Epithelial cell of esophagus (primary cell): ENCODE data around the gene MTUS2.

Source experiments
- DNase-seq: peaks from one replicate; pipeline ENCODE4 v3.0.0; 2010; ENCODE audit warnings: low read depth
- H3K4me3 ChIP-seq: 2 replicates; pipeline ENCODE4 v1.5.1; 2011; ENCODE audit warnings: mild to moderate bottlenecking, low read length, control low read depth
- TF ChIP-seq, protein P1 (sequence below): IDR thresholded peaks from 2 replicates; pipeline ENCODE4 v1.5.1; 2011; ENCODE audit warnings: low read depth, mild to moderate bottlenecking, low read length, control low read depth, inconsistent platforms; ENCODE audit not compliant: insufficient read depth; ENCODE audit errors: missing control alignments

The MTUS2 gene

DNA sequence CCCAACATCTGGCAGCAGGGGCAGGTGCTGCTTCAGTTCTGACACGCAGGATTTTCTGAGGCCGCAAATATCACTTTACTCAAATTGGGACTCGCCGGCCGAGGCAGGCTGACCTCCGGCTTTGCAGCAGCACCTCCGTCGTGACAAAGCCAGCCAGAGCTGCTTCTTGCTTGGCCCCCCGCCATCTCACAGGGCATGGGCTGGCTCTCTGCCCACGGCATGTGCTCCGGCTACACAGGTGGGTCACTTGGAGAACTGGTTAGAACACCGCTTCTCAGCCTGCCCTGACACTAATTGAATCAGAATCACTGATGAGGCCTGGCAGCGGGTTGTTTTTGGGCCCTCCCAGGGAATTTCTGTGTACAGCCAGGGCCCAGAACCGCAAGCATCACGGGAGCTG is 663.1 kb downstream of the MTUS2 start:
- no peak for DNase-seq
- no peak overlapping the region for H3K4me3 ChIP-seq
- TF ChIP-seq, protein P1, sequence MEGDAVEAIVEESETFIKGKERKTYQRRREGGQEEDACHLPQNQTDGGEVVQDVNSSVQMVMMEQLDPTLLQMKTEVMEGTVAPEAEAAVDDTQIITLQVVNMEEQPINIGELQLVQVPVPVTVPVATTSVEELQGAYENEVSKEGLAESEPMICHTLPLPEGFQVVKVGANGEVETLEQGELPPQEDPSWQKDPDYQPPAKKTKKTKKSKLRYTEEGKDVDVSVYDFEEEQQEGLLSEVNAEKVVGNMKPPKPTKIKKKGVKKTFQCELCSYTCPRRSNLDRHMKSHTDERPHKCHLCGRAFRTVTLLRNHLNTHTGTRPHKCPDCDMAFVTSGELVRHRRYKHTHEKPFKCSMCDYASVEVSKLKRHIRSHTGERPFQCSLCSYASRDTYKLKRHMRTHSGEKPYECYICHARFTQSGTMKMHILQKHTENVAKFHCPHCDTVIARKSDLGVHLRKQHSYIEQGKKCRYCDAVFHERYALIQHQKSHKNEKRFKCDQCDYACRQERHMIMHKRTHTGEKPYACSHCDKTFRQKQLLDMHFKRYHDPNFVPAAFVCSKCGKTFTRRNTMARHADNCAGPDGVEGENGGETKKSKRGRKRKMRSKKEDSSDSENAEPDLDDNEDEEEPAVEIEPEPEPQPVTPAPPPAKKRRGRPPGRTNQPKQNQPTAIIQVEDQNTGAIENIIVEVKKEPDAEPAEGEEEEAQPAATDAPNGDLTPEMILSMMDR: no peak

DNA sequence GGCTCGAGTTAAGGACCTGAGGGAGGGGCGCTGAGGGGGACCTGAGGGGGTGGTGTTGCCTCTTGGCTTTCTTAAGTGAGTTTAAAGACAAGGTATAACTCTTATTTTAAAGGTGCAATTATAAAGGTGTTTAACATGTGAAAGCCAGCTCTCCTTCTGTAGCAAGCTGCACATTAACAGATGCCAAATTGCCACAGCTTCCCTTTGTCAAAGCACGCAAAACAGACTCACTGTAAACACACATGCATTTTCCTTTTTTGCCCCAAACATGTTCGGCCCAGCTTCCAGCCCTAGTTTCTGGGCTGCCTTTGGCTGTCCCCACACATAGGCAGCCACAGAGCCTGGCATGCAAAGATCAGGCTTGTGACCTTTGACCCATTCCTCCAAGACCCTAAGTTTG is 663.5 kb downstream of the MTUS2 start:
- no peak for DNase-seq
- TF ChIP-seq, protein P1: no peak

DNA sequence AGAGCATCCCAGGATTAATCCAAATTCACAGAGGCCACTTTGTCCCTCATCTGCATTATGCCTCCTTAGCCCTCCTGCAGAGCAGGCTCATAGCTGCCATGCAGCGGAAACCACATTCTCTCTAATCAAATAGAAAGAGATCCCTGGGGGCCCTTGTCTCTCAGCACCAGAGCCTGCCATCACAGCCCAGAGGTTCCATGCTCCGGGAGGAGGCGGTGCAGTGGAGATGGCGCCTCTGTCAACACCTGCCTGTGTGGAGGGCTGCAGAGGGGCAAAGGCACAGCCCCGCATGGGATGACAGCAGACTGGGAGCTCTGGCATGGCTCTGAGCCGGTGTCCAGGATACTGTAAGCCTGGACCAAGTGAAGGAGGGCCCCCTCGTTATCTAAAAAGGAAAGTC is 664.1 kb downstream of the MTUS2 start:
- no peak overlapping the region for H3K4me3 ChIP-seq
- DNase-seq: no peak
- TF ChIP-seq, protein P1: no peak

More for the DNA sequence above, 663.5 kb downstream of the MTUS2 start:
- H3K4me3 ChIP-seq: no peak overlapping the region

DNA sequence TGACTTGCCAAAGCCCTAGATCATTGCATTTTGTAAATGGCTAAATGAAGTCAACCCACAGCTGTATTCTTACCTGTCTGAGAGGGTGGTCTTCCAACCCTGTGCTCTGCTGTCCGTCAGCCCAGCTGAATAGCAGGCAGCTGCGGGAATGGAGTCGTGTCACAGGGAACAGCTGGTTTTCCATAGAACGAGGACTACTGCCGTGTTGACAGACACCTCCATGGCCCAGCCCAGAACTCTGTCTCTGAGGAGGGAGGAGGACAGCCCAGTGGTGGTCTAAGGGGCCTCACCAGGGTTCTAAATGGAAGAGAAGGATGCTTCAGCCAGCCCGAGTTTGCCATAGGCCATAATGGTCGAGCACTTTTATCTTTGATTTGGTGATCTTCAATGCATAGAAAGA is 664.7 kb downstream of the MTUS2 start:
- TF ChIP-seq, protein P1: no peak
- no peak for DNase-seq

DNA sequence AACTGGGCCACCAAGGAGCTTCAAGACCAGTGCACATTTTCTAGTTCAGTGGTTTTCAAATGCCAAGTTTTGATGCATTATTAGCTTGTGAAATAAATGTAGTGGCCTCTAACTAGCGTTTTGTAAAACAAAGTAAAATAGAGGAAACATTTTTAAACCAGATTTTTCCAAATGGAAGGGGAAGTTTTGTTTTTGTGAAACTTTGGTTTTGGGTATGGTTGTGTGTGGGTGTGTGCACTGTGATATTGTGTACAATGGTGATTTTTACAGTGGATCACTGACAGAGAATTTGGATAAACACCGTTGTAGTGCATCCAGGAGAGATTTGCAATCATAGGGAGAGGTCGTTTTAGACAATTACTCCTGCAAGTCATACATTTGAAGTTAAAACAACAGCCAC is 666.4 kb downstream of the MTUS2 start:
- H3K4me3 ChIP-seq: no peak overlapping the region
- no peak for DNase-seq
- TF ChIP-seq, protein P1: no peak

More for the DNA sequence above, 664.7 kb downstream of the MTUS2 start:
- no peak overlapping the region for H3K4me3 ChIP-seq

DNA sequence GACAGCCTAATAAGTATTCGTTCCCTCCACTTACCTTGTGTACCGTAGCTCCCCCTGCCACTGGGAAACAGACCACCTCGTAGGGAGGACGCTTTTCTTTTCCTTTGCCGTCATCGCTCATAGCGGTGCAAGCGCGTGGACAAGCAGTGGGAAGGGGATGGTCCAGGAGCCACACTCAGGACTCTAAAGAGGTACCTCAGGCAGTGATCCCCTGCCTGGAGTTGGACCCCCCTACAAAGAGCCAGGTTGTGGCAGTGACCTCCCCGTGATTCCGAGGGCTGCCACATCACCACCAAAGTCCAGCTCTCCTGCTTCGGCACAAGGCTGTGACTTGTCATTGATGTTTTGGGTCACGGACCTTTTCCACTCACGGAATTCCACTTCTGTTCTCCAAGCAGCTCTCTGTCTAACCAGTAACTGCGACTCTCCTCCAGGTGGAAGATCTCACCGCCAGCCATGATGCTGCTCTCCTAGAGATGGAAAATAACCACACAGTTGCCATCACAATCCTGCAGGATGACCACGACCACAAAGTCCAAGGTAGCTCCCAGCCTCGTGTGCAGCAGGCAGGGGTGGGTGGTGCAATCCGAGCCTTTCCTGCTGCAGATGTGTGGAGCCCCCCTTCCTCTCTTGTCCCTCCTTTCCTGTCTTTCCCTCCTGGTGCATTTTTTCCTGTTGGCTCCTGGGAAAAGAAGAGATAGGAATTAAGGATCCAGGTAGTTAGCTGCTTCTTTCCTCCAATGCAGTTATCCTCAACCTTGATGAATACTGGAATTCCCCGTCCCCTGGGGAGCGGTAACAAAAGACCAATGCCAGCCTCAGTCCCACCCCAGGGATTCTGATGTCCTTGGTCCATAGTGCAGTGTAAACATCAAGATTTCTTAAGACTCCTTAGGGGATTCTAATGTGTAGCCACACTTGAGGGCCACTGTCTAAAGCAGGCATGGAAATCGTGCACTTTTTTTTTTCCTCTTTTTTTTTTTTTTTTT is 667.6 kb downstream of the MTUS2 start:
- TF ChIP-seq, protein P1: no peak
- no peak for DNase-seq
- no peak overlapping the region for H3K4me3 ChIP-seq
